WERI-Rb-1 (cell line): ENCODE results near the gene CCBE1.

Experiments used
- DNase-seq: peaks from one replicate; pipeline ENCODE4 v3.0.0-alpha.2; 2020
- H3K27ac ChIP-seq: fragments of 250-450 bp; sonication (Bioruptor Pico); 2 replicates; pipeline ENCODE4 v1.5.1; 2020; ENCODE audit warnings: mild to moderate bottlenecking, moderate library complexity
- H3K27me3 ChIP-seq: fragments of 250-450 bp; sonication (Bioruptor Pico); 2 replicates; pipeline ENCODE4 v1.5.1; 2021; ENCODE audit warnings: mild to moderate bottlenecking, low read depth, moderate library complexity; ENCODE audit not compliant: insufficient read depth, severe bottlenecking
- H3K36me3 ChIP-seq: fragments of 250-450 bp; sonication (Bioruptor Pico); 2 replicates; pipeline ENCODE4 v1.5.1; 2020; ENCODE audit warnings: mild to moderate bottlenecking, moderate library complexity
- H3K4me3 ChIP-seq: 2 replicates; pipeline ENCODE4 v1.5.1; 2011; ENCODE audit warnings: low read depth, mild to moderate bottlenecking, control low read depth, low read length
- H3K9me3 ChIP-seq: fragments of 250-450 bp; sonication (Bioruptor Pico); 2 replicates; pipeline ENCODE4 v1.5.1; 2021; ENCODE audit warnings: mild to moderate bottlenecking, moderate library complexity; ENCODE audit not compliant: severe bottlenecking
- CTCF ChIP-seq: IDR thresholded peaks from 2 replicates; pipeline ENCODE4 v1.5.1; 2011; ENCODE audit warnings: low read depth, mild to moderate bottlenecking, control low read depth, inconsistent platforms, low read length

Gene CCBE1

GRCh38 chr18:59387687-59388565 lies 309.3 kb downstream of the CCBE1 start:
- TF ChIP-seq CTCF = no peak
- DNase-seq = no peak
- Histone ChIP-seq H3K4me3 (no peak overlapping the region), H3K27ac (no peak overlapping the region), H3K36me3 (no peaks in the 10 kb centered on the region), H3K27me3 (no peaks in the 10 kb centered on the region), H3K9me3 (no peaks in the 10 kb centered on the region)

- H3K9me3 ChIP-seq = no peaks in the 10 kb centered on the region
Observed at GRCh38 chr18:59386909-59387686, 310.1 kb downstream of the CCBE1 start.

GRCh38 chr18:59385191-59385590 lies 312.0 kb downstream of the CCBE1 start:
- Histone ChIP-seq H3K4me3 (no peak overlapping the region), H3K36me3 (no peaks in the 10 kb centered on the region), H3K9me3 (no peaks in the 10 kb centered on the region), H3K27ac (no peak overlapping the region; the same call in 1 of the 2 replicates), H3K27me3 (no peaks in the 10 kb centered on the region)
- DNase-seq = no peak
- no peak for TF ChIP-seq CTCF

More at GRCh38 chr18:59386909-59387686, 310.1 kb downstream of the CCBE1 start:
- Histone ChIP-seq H3K36me3 (no peaks in the 10 kb centered on the region), H3K27me3 (no peaks in the 10 kb centered on the region), H3K27ac (no peak overlapping the region), H3K4me3 (no peak overlapping the region)
- no peak for TF ChIP-seq CTCF
- DNase-seq = no peak

- DNase-seq = peak; percentile 98
- no peak for TF ChIP-seq CTCF
- Histone ChIP-seq H3K4me3 (no peak overlapping the region), H3K27me3 (no peaks in the 10 kb centered on the region), H3K27ac (peak overlapping the region; percentile 70), H3K9me3 (no peaks in the 10 kb centered on the region), H3K36me3 (no peaks in the 10 kb centered on the region)
Observed at GRCh38 chr18:59383851-59384250, 313.4 kb downstream of the CCBE1 start.

GRCh38 chr18:59382383-59382782 lies 314.8 kb downstream of the CCBE1 start:
- Histone ChIP-seq H3K27ac (peak overlapping the region; percentile 8; the same call in 1 of the 2 replicates), H3K9me3 (no peaks in the 10 kb centered on the region), H3K36me3 (no peaks in the 10 kb centered on the region), H3K27me3 (no peaks in the 10 kb centered on the region), H3K4me3 (no peak overlapping the region)
- TF ChIP-seq CTCF = 0 out of 2 replicates have a peak, but pooled peaks have one; percentile 6
- DNase-seq = no peak
